Measurements from ENCODE around the gene CHKB.

Gene CHKB

GRCh38 chr22:50586416-50586815 lies 3.8 kb upstream of the CHKB start:
- Mint-ChIP-seq H3K9me3 (ENCODE audit: low read depth) (no peaks in the 10 kb centered on the region), H3K27me3 (no peaks in the 10 kb centered on the region), H3K4me3 (no peak overlapping the region), H3K36me3 (no peaks in the 10 kb centered on the region), H3K4me1 (ENCODE audit: low read depth) (peaks cover 12% of the 10 kb centered on the region), H3K27ac (no peak overlapping the region)

DNA sequence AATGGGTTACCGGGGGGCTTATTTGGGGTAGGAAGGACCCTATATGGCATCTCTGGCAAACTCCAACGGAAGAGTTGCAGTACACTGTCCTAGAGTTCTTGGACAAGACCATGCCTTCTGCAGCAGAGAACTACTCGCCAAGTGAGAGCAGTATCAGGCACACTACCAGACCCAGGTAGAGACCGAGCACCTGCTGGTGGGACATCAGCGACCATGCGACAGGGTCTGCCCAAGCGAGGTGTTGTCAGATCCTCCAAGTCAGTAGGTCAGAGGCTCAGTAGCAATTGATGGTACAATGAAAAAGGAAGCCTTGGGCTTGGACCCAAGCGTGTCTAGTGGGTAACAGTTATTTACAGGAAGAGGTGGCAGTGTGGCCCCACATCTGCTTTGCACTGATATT lies 3.1 kb upstream of the CHKB start:
- Mint-ChIP-seq H3K4me1 (ENCODE audit: low read depth) (peaks cover 13% of the 10 kb centered on the region), H3K9me3 (ENCODE audit: low read depth) (no peaks in the 10 kb centered on the region), H3K36me3 (no peaks in the 10 kb centered on the region), H3K27ac (no peak overlapping the region), H3K27me3 (no peaks in the 10 kb centered on the region), H3K4me3 (no peak overlapping the region)

DNA sequence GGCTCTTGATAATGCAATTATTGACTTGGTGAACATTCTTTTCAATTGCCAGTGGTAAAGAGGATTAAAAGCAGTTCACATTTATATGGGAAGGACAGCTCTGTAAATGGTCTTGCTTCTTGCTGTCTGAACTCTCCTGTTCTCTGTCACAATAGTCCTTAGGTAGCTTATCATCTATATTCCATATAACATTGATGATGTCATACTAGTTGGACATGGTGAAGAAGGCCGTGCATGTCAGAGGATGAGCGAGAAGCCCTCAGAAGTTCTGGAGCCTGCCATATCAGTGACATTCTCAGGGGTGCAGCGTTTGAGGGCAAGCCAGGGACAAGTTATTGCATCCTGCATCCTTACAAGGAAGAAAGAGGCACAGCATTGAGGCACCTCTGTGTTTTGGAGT lies 2.6 kb upstream of the CHKB start:
- Mint-ChIP-seq H3K36me3 (no peaks in the 10 kb centered on the region), H3K4me3 (no peak overlapping the region), H3K27ac (no peak overlapping the region), H3K4me1 (ENCODE audit: low read depth) (peaks cover 14% of the 10 kb centered on the region), H3K27me3 (no peaks in the 10 kb centered on the region), H3K9me3 (ENCODE audit: low read depth) (no peaks in the 10 kb centered on the region)

DNA sequence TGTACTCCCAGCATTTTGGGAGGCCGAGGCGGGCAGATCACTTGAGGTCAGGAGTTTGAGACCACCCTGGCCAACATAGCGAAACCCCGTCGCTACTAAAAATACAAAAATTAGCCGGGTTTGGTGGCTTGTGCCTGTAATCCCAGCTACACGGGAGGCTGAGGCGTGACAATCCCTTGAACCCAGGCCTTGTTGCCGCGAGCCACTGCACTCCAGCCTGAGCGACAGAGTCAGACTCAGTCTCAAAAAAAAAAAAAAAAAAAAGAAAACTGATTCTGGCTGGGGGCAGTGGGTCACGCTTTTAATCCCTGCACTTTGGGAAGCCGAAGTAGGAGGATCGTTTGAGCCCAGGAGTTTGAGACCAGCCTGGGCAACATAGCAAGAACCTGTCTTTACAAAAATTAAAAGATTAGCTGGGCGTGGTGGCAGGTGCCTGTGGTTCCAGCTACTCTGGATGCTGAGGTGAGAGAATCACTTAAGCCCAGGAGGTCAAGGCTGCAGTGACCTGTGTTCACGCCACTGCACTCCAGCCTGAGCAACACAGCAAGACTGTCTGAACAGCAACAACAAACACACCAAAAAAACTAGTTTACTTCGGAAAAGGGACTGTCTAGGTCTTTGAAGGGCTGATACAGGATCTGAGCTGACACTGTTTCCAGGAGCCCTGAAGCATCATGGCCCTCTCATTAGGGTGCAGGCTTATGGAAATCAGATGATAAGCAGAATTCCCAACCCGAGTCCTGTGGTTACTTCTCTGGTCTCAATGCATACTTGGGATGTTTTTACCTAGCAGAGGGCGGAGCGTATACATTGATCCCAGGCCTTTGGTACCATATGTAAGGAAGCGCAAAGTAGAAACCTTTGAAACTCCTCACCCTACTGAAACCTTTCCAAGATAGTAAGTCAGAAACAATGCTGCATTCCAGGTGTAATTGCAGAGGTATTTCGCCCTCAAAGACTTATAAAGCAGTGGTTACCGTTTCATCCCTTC lies 1.8 kb upstream of the CHKB start:
- no peaks in the 10 kb centered on the region for H3K27me3 Mint-ChIP-seq
- H3K4me3 Mint-ChIP-seq, result peak overlapping the region; percentile 95
- H3K9me3 Mint-ChIP-seq (ENCODE audit: low read depth), result no peaks in the 10 kb centered on the region
- no peaks in the 10 kb centered on the region for H3K36me3 Mint-ChIP-seq
- H3K4me1 Mint-ChIP-seq (ENCODE audit: low read depth), result peaks cover 20% of the 10 kb centered on the region
- no peak overlapping the region for H3K27ac Mint-ChIP-seq

DNA sequence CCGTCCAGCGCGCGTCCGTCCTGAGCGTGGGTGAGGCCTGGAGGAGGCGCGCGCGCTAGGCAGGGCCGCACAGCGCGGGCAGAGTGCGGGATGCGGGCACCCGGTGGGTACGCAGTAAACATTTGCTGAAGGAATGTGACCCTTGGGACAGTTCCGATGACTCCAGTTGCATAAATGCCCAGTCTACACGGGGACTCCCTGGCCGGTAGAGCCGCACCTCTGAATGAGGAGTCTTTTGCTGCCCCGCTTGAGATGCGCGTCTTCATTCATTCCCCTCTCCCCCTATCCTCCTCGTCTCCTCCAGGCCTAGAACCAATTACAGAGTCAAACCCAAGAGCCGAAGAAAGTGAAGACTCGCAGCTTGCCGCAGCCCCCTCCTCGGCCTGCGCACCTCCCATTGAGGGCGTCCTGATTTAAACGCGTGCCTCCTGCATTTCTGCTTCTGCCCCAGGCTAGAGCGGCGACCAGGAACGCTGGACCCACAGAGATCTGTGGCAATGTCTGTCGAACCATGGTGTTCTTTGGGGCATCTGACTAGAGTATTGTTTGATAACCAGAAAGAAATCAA lies 729 bp upstream of the CHKB start:
- no peaks in the 10 kb centered on the region for H3K27me3 Mint-ChIP-seq
- peak overlapping the region; percentile 83 for H3K27ac Mint-ChIP-seq
- H3K4me3 Mint-ChIP-seq, result peak overlapping the region; percentile 95
- H3K36me3 Mint-ChIP-seq, result no peaks in the 10 kb centered on the region
- H3K4me1 Mint-ChIP-seq (ENCODE audit: low read depth), result peaks cover 20% of the 10 kb centered on the region
- no peaks in the 10 kb centered on the region for H3K9me3 Mint-ChIP-seq (ENCODE audit: low read depth)

- H3K27me3 Mint-ChIP-seq, result no peaks in the 10 kb centered on the region
- peak overlapping the region; percentile 95 for H3K4me3 Mint-ChIP-seq
- no peaks in the 10 kb centered on the region for H3K36me3 Mint-ChIP-seq
- peaks cover 25% of the 10 kb centered on the region for H3K4me1 Mint-ChIP-seq (ENCODE audit: low read depth)
- H3K9me3 Mint-ChIP-seq (ENCODE audit: low read depth), result no peaks in the 10 kb centered on the region
- H3K27ac Mint-ChIP-seq, result peak overlapping the region; percentile 70
These were observed 628 bp downstream of the CHKB start for GRCh38 chr22:50581950-50582492.

DNA sequence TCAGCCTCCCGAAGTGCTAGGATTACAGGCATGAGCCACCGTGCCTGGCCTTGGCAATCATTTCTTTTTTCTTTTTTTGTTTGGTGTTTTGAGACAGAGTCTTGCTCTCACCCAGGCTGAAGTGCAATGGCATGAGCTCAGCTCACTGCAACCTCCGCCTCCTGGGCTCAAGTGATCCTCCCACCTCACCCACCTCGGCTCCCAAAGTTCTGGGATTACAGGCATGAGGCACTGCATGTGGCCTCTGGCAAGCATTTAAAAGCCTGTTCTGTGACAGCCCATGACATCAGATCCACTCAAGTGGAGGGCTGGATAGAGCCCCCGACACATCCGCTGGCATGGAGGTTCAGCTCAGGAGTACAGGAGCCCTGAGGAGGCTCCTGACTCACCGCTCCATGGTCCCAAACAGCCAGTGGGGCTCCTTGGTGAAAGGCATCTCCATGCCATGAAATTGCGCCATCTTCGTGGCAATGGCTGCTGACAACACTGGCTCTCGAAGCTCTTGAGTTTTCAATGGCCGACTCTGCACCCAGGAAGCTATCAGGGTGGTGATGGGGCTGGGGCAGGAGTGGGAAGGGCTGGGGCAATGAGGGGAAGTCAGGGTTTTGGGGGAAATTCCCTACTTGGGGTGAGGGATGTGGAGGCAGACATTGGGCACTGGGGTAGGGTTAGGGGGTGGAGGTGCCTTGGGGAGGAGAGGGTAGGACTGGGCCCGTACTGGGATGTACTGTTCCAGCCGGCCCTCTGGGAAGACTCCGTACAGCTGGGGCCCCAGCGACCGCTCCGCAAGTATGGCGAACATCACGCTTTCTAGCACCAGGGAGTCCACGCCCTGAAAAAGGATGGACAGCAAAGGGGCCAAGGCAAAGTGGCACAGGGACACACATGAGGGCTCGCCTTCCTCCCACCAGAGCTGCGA lies 1.4 kb downstream of the CHKB start:
- peak overlapping the region; percentile 70 for H3K27ac Mint-ChIP-seq
- H3K4me1 Mint-ChIP-seq (ENCODE audit: low read depth), result peaks cover 26% of the 10 kb centered on the region
- no peaks in the 10 kb centered on the region for H3K36me3 Mint-ChIP-seq
- H3K9me3 Mint-ChIP-seq (ENCODE audit: low read depth), result no peaks in the 10 kb centered on the region
- H3K27me3 Mint-ChIP-seq, result no peaks in the 10 kb centered on the region
- peak overlapping the region; percentile 87 for H3K4me3 Mint-ChIP-seq

GRCh38 chr22:50579752-50580151 lies 2.9 kb downstream of the CHKB start:
- Mint-ChIP-seq H3K27me3 (no peaks in the 10 kb centered on the region), H3K36me3 (no peaks in the 10 kb centered on the region), H3K9me3 (ENCODE audit: low read depth) (no peaks in the 10 kb centered on the region), H3K4me3 (no peak overlapping the region), H3K4me1 (ENCODE audit: low read depth) (peaks cover 26% of the 10 kb centered on the region), H3K27ac (no peak overlapping the region)

GRCh38 chr22:50578776-50579310 lies 3.8 kb downstream of the CHKB start:
- no peaks in the 10 kb centered on the region for H3K9me3 Mint-ChIP-seq (ENCODE audit: low read depth)
- no peak overlapping the region for H3K27ac Mint-ChIP-seq
- H3K4me1 Mint-ChIP-seq (ENCODE audit: low read depth), result peaks cover 24% of the 10 kb centered on the region
- H3K27me3 Mint-ChIP-seq, result no peaks in the 10 kb centered on the region
- H3K4me3 Mint-ChIP-seq, result no peak overlapping the region
- no peaks in the 10 kb centered on the region for H3K36me3 Mint-ChIP-seq

GRCh38 chr22:50577987-50578775 lies 4.5 kb downstream of the CHKB start, which contains the start of gene CPT1B:
TSS of gene CPT1B (minus strand) at chr22:50578427. CDS start at chr22:50577915, 512 bp downstream.
- Mint-ChIP-seq H3K27me3 (no peaks in the 10 kb centered on the region), H3K27ac (no peak within 1 kb of the TSS), H3K4me1 (ENCODE audit: low read depth) (peaks cover 17% of the 10 kb centered on the region), H3K36me3 (no peaks in the 10 kb centered on the region), H3K4me3 (peak within 1 kb of the TSS; percentile 17), H3K9me3 (ENCODE audit: low read depth) (no peaks in the 10 kb centered on the region)

- no peaks in the 10 kb centered on the region for H3K36me3 Mint-ChIP-seq
- no peaks in the 10 kb centered on the region for H3K9me3 Mint-ChIP-seq (ENCODE audit: low read depth)
- H3K27me3 Mint-ChIP-seq, result no peaks in the 10 kb centered on the region
- H3K4me3 Mint-ChIP-seq, result peak overlapping the region; percentile 17
- no peak overlapping the region for H3K27ac Mint-ChIP-seq
- peaks cover 17% of the 10 kb centered on the region for H3K4me1 Mint-ChIP-seq (ENCODE audit: low read depth)
These were observed 5.0 kb downstream of the CHKB start for GRCh38 chr22:50577697-50577986.

GRCh38 chr22:50576806-50577696 lies 5.6 kb downstream of the CHKB start:
- Mint-ChIP-seq H3K9me3 (ENCODE audit: low read depth) (no peaks in the 10 kb centered on the region), H3K27me3 (no peaks in the 10 kb centered on the region), H3K4me3 (peak overlapping the region; percentile 17), H3K36me3 (no peaks in the 10 kb centered on the region), H3K4me1 (ENCODE audit: low read depth) (peaks cover 17% of the 10 kb centered on the region), H3K27ac (no peak overlapping the region)

DNA sequence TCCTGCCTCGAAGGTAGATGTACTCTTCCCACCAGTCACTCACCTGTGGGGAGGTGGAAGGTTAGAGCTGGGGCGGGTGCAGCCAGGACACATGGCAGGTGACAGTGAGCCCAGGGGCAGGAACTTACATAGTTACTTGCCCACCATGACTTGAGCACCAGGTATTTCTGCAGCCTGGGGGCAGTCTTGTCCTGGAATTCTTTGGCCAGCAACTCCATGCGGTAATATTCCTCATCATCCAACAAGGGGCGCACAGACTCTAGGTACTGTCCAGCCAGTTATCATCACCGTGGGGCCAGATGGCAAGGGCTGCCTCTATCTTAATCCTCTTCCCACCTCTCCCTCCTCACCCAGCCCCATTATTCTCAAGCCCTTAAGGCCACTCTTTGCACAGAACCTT lies 6.6 kb downstream of the CHKB start:
- Mint-ChIP-seq H3K9me3 (ENCODE audit: low read depth) (no peaks in the 10 kb centered on the region), H3K4me3 (no peak overlapping the region), H3K36me3 (no peaks in the 10 kb centered on the region), H3K4me1 (ENCODE audit: low read depth) (peaks cover 12% of the 10 kb centered on the region), H3K27ac (no peak overlapping the region), H3K27me3 (no peaks in the 10 kb centered on the region)
